HG02571 (cell line): Measurements from ENCODE around the gene ANKS1B.

Experiments
- ATAC-seq: cut with Tn5 transposase; IDR thresholded peaks from one replicate; pipeline ENCODE4 v1.9.1; 2021; ENCODE audit warnings: mild to moderate bottlenecking, moderate library complexity; ENCODE audit not compliant: unreplicated experiment

Gene ANKS1B

GRCh38 chr12:99223579-99223978, 761.2 kb downstream of the ANKS1B start:
- no peak for ATAC-seq

GRCh38 chr12:99213047-99213446, 771.7 kb downstream of the ANKS1B start:
- ATAC-seq: no peak

DNA sequence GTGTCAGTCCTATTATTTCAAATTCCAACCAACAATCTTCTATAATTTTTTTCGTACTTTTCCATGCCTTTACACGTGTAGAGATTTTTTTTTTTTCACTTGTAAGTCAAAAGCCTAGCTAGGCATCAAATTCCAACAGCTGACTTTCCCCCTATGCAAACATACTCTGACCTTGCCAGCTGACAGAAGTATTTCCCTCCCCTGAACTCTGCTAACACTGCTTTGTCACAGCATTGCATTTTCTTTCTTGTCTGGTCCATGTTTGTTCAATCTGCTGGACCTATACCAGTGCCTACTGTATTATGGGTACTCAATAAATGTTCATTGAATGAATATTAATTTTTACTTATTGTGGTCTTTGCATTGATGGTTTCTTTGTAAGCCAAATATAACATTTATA, 772.5 kb downstream of the ANKS1B start:
- no peak for ATAC-seq

DNA sequence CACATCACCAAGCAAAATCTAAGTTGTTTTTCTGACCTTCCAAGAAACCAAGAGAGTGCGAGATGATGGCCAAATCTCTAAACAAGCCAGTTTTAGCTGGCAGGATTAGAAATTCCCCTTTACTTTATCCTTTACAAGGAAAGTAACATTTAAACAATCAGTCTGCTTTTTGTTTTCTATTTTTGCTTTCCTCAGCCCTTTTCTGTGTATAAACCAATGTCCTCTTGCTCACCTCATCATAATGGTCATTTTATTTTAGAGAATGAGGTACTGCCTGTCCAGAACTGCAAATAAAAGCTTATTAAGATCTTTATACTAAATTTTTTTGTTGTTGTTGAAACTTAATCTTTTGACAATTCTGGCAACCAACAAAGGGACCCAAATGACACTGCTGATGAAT, 779.6 kb downstream of the ANKS1B start:
- ATAC-seq: no peak

DNA sequence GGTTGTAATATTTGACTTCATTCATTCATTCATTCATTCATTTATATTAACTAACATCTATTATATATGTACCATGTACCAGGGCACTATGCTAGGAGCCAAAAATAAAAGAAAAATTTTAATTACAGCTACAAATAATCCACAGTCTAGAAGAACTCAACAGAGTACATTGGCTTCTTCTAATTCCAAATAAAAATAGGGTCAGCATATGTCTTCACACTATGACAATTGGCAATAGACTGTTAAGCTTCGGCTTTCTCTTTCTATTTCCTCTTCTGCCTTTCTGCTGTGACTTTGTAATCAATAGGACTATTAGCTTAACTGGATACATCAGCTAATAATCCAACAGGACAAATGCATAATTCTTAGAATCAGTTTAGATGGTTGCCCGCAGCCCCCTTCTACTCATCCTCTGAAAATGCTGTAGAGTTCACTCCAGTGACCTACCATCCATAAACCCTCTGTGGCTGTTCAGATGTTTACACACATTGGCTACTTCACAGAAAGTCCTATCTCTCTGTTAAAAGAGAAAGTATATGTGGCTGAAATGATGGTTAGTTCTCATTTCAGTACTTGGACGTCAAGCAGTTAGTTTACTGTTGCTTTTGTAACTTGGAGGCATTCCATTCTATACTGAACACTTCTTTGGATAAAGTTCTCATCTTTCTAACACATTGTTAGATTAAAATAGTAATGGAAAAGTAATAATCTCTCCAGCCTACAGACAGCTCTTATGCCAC, 782.7 kb downstream of the ANKS1B start:
- ATAC-seq: no peak

GRCh38 chr12:99200711-99201384, 783.9 kb downstream of the ANKS1B start:
- ATAC-seq: no peak

DNA sequence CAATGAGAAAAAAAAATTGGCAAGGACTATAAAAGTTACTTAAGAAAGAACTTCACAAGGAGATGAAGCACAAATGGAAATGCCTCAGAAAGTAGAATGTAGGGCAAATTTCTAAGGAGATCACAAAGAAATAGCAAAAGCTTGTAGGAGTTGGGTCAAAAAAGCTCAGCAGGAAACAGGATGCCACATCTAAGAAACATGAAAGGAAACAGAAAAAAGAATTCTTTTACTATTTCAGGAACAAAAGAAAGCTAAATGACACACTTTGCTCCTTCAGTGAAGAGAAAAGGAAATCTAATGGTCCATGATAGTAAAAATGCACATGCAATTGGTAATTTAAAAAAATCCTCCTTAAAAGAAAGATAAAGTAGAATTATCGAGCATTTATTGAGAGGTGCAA, 789.3 kb downstream of the ANKS1B start:
- no peak for ATAC-seq

GRCh38 chr12:99192489-99192888, 792.2 kb downstream of the ANKS1B start:
- ATAC-seq: no peak

- ATAC-seq: no peak
These were observed 807.9 kb downstream of the ANKS1B start for GRCh38 chr12:99176871-99177270.

DNA sequence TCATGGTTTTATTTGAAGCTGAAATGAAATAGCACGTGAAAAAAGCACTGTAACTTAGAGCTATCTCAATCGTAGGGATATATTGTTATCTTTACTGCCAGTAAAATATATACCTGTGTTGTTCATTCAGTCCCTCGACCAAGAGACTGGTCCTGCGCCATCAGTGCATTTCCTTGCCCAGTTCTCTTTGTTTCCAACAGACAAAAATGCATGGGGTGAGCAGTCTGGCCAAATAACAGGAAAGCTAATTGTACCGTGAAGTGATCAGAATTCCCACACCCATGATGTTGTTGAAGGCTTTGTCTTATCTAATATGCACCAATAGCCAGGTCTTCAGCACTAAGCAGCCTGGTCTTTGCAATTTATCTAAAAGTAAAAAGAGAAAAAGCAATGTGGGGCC, 814.3 kb downstream of the ANKS1B start:
- no peak for ATAC-seq

- no peak for ATAC-seq
These were observed 814.7 kb downstream of the ANKS1B start for GRCh38 chr12:99170037-99170436.

DNA sequence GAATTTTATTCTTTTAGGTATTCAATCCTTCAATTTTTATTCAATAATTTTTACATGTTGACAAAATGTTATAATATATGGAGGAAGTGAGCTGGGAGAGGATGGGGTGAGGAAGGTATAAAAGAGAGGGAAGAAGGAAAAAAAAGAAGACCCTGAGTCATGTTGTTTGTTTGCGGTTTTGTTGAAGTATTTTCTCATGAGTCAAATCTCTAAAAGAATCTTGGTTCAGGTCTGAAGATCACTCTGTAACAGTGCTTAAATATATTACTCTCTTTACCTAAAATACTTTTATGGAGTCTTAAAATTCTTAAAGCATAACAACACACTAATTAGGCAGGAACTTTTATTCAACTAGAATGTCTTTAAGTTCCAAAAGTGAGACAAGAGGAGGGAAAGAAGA, 826.8 kb downstream of the ANKS1B start:
- ATAC-seq: no peak

- ATAC-seq: no peak
These were observed 829.8 kb downstream of the ANKS1B start for GRCh38 chr12:99154983-99155336.

GRCh38 chr12:99154216-99154982, 830.3 kb downstream of the ANKS1B start:
- no peak for ATAC-seq

DNA sequence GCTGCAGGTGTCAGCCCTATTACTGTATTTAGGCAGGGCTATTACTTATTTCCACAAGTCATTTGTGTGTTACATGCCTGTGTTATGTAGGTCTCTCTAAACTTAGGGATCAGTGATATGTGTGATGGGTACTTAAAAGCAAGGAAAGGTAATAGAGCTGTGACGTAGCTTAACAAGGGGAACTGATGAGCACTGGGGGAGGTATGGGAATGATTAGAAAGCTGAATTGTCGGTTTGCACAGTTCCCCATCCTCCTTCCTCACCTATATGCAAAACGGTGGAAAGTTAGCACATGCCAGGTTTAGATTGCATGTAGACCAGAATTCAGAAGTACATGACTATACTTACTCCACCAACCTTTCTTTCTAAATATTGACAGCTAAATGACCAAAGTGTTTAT, 831.4 kb downstream of the ANKS1B start:
- ATAC-seq: no peak

- no peak for ATAC-seq
These were observed 832.4 kb downstream of the ANKS1B start for GRCh38 chr12:99152337-99152736.

GRCh38 chr12:99151744-99152143, 833.0 kb downstream of the ANKS1B start:
- ATAC-seq: no peak

- ATAC-seq: no peak
These were observed 837.6 kb downstream of the ANKS1B start for GRCh38 chr12:99147130-99147529.

- no peak for ATAC-seq
These were observed 838.0 kb downstream of the ANKS1B start for GRCh38 chr12:99146730-99147129.

- no peak for ATAC-seq
These were observed 838.6 kb downstream of the ANKS1B start for GRCh38 chr12:99146185-99146584.

GRCh38 chr12:99142651-99143050, 842.1 kb downstream of the ANKS1B start:
- no peak for ATAC-seq
